Measurements from ENCODE around the gene HGD. TPM values are rescaled to one million over a fixed set of nuclear protein-coding genes. Genes with fewer than 3 reads are reported as not detected.
A peak's percentile ranks its signal among the peaks of the same experiment; 100 is the strongest.

Gene HGD
- total RNA-seq, 1 experiment from 2014 or later, result 0.59 TPM

- RAD21 ChIA-PET (ENCODE audit: low non-redundant PET in 1 of 2, low total read pairs in 2 of 2, uncharacterized antibody in 2 of 2, unreplicated experiment in 2 of 2), result interaction anchor here in 1 of 2 experiments (1.2 kb wide), 1 partner anchor 37 kb away, joined by 3 read pairs; no protein-coding TSS in a partner anchor
- CTCF ChIA-PET, result interaction anchor here (0.6 to 1.5 kb wide), 6 partner anchors 9 to 199 kb away, joined by 3 to 9 read pairs (median 4); no protein-coding TSS in a partner anchor
- Histone ChIP-seq H3K9me3 (ENCODE audit: control insufficient read depth in 1 of 2, insufficient read depth in 1 of 2, low read depth in 1 of 2, low read length in 2 of 2) (no peaks in the 10 kb centered on the region), H3K4me3 (replicated peaks in 1 of 2; ENCODE audit: low read depth in 1 of 2, low read length in 2 of 2) (peak within 1 kb of the TSS; percentile 69 to 97), H3K27ac (ENCODE audit: low read depth, low read length) (peak within 1 kb of the TSS; percentile 69), H3K4me2 (ENCODE audit: low read length) (peak within 1 kb of the TSS; percentile 87), H3K27me3 (ENCODE audit: insufficient read depth, low read length) (no peaks in the 10 kb centered on the region), H3K36me3 (ENCODE audit: control insufficient read depth in 1 of 2, insufficient read depth in 2 of 2, low read length in 2 of 2) (peaks cover 15 to 17% of the 10 kb centered on the region in 2 experiments; a peak in 3 of 4 replicates), H3K9ac (ENCODE audit: low read length) (peak within 1 kb of the TSS; percentile 98), H3K79me2 (ENCODE audit: insufficient read depth, low read length) (peaks cover 48% of the 10 kb centered on the region), H3K4me1 (ENCODE audit: control insufficient read depth in 1 of 2, insufficient read depth in 2 of 2, low read length in 2 of 2) (peaks cover 3 to 11% of the 10 kb centered on the region in 2 experiments; a peak in 2 of 4 replicates), H4K20me1 (ENCODE audit: insufficient read depth) (no peaks in the 10 kb centered on the region), H2AFZ (ENCODE audit: low read depth, low read length, poor library complexity, severe bottlenecking) (peak within 1 kb of the TSS; percentile 91), H3K9me2 (ENCODE audit: insufficient read depth) (no peaks in the 10 kb centered on the region)
- ATAC-seq (peak; percentile 98), DNase-seq (ENCODE audit: low read depth, low spot score) (peak; percentile 95)
- intact Hi-C loops (cut with micrococcal nuclease), result loop anchor here (1.0 kb wide), 1 partner anchor 146 kb away; the partner anchor contains the start of genes GTF2E1 and RABL3
- POLR2A ChIA-PET, result interaction anchor here (0.6 to 2.6 kb wide), 9 partner anchors 8 to 501 kb away, joined by 3 to 9 read pairs (median 4); no protein-coding TSS in a partner anchor
- TSS peak; percentile 65 for BruUV-seq (replicated peaks)
- no peak for TF ChIP-seq ATF3 (IDR thresholded peaks at IDR 0.05)
- peak; percentile 92 for TF ChIP-seq POLR2AphosphoS5 (IDR thresholded peaks at IDR 0.05; ENCODE audit: low read depth, low read length)
- TF ChIP-seq TCF7L2 (IDR thresholded peaks at IDR 0.05; ENCODE audit: borderline replicate concordance, extremely low read depth, insufficient read depth, insufficient read length), result no peak
- TF ChIP-seq ZFX (IDR thresholded peaks at IDR 0.05), result peak; percentile 93
- peak; percentile 69 for TF ChIP-seq YY1 (IDR thresholded peaks at IDR 0.05; ENCODE audit: extremely low read depth, insufficient replicate concordance, low read depth, low read length)
- TF ChIP-seq POLR2A (IDR thresholded peaks at IDR 0.05; ENCODE audit: borderline replicate concordance, extremely low read depth, insufficient read depth, insufficient read length), result peak; percentile 68
- TF ChIP-seq MAX (IDR thresholded peaks at IDR 0.05), result peak; percentile 46; the same call in 1 of the 2 replicates
- TF ChIP-seq CEBPB (IDR thresholded peaks at IDR 0.05; ENCODE audit: low read depth), result no peak
These were observed 85.8 kb downstream of the HGD start, which contains the start of gene NDUFB4 for GRCh38 chr3:120596116-120596852. Gene NDUFB4 (plus strand): TSS chr3:120596336. CDS start chr3:120596360, 24 bp downstream.
